ENCODE data around the gene PRMT5. TPM values are rescaled to one million over a fixed set of nuclear protein-coding genes. Genes with fewer than 3 reads are reported as not detected.

Gene PRMT5
- polyA plus RNA-seq, 1 donor (not counting 4 experiments of a cell fraction or from before 2014, with no cell fraction given) = 241 TPM

DNA sequence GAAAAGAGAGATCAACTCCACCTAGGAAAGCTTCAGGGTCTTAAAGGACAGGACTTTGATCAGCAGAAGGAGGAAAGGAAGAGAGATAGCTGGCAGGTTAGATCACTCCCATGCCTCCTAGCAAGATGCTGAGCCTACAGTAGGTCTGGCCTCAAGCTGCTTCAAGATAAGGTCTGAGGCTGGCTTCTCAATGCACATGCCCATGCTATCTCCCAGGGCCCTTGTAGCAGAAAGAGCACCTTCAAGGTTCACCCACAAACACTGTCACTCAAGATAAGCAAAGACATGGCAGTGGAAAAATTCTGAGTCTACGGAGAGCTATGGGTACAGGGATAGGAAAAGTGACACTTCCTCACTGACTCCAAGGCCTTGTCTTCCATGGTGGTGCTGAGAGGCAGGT is 31.8 kb downstream of the PRMT5 start:
- H3K4me1 ChIP-seq (ENCODE audit: control insufficient read depth, extremely low read depth, insufficient read depth, low read length) = peaks cover 14% of the 10 kb centered on the region
- H4K20me1 ChIP-seq (ENCODE audit: control insufficient read depth, extremely low read depth, insufficient read depth, low read length) = no peaks in the 10 kb centered on the region
- no peak overlapping the region for H3K9ac ChIP-seq (ENCODE audit: control insufficient read depth, extremely low read depth, insufficient read depth, low read length)
- DNase-seq (ENCODE audit: low read depth, low spot score) (no peak), FAIRE-seq (no peak)
- H3K27ac ChIP-seq (ENCODE audit: control insufficient read depth, insufficient read depth, low read length) = no peak overlapping the region
- dilution Hi-C loops (cut with MboI; ENCODE audit: extremely low pct_ligation_motif_present, low sequenced_read_pairs) = no loop called here
- no peak overlapping the region for H3K4me2 ChIP-seq (ENCODE audit: control insufficient read depth, extremely low read depth, insufficient read depth, low read depth, low read length)
- H3K79me2 ChIP-seq (ENCODE audit: control insufficient read depth, insufficient read depth, low read length) = no peaks in the 10 kb centered on the region
- H3K4me3 ChIP-seq (ENCODE audit: control insufficient read depth in 2 of 3, extremely low read depth in 1 of 3, insufficient read depth in 2 of 3, low read depth in 1 of 3, low read length in 3 of 3) = no peak overlapping the region
- H3K36me3 ChIP-seq (ENCODE audit: control insufficient read depth in 2 of 2, extremely low read depth in 1 of 2, insufficient read depth in 2 of 2, low read length in 2 of 2) = peaks cover 12 to 17% of the 10 kb centered on the region in 2 experiments
- H3K27me3 ChIP-seq (ENCODE audit: control insufficient read depth, extremely low read depth, insufficient read depth, low read length) = no peaks in the 10 kb centered on the region
- no peaks in the 10 kb centered on the region for H3K9me3 ChIP-seq (ENCODE audit: control insufficient read depth, low read depth, low read length)
- no peaks in the 10 kb centered on the region for H3K9me1 ChIP-seq (ENCODE audit: control insufficient read depth, extremely low read depth, insufficient read depth, low read length)
- TF ChIP-seq EZH2 (IDR thresholded peaks at IDR 0.05; ENCODE audit: low read length) = no peak
- no peak overlapping the region for H2AFZ ChIP-seq (ENCODE audit: control insufficient read depth, low read length)

DNA sequence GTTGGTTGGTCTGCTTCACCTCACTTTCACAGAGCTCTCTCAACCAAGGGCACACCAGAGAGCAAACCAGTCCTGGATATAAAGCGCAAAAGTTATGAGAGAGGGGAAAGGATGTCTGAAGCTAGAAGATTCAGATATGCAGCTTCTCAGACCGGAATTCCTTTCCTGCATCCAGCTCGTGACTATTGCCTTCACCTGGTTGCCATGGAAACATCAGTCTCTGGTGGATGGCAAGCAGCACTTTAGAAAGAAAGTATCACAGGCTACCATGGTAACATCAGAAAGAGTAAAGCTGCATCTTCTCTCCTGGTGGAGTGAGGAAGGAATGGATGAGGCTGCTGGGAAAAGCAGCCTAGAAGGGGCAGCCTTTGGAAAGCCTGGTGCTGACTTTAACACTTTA is 32.4 kb downstream of the PRMT5 start:
- FAIRE-seq = no peak
- H3K4me1 ChIP-seq (ENCODE audit: control insufficient read depth, extremely low read depth, insufficient read depth, low read length) = peaks cover 14% of the 10 kb centered on the region
- no peak overlapping the region for H2AFZ ChIP-seq (ENCODE audit: control insufficient read depth, low read length)
- no peak overlapping the region for H3K4me3 ChIP-seq (ENCODE audit: control insufficient read depth in 2 of 3, extremely low read depth in 1 of 3, insufficient read depth in 2 of 3, low read depth in 1 of 3, low read length in 3 of 3)
- H3K27me3 ChIP-seq (ENCODE audit: control insufficient read depth, extremely low read depth, insufficient read depth, low read length) = no peaks in the 10 kb centered on the region
- no peak for DNase-seq (ENCODE audit: low read depth, low spot score)
- H3K9ac ChIP-seq (ENCODE audit: control insufficient read depth, extremely low read depth, insufficient read depth, low read length) = no peak overlapping the region
- TF ChIP-seq EZH2 (IDR thresholded peaks at IDR 0.05; ENCODE audit: low read length) = no peak
- TF ChIP-seq CTCF (optimal IDR thresholded peaks at IDR 0.05 in 1 of 3, IDR thresholded peaks at IDR 0.05 in 1 of 3, conservative IDR thresholded peaks at IDR 0.05 in 1 of 3; ENCODE audit: extremely low read depth in 1 of 3, insufficient read depth in 2 of 3, low read length in 3 of 3) = no peak
- H3K9me3 ChIP-seq (ENCODE audit: control insufficient read depth, low read depth, low read length) = no peaks in the 10 kb centered on the region
- no peaks in the 10 kb centered on the region for H3K9me1 ChIP-seq (ENCODE audit: control insufficient read depth, extremely low read depth, insufficient read depth, low read length)
- H3K4me2 ChIP-seq (ENCODE audit: control insufficient read depth, extremely low read depth, insufficient read depth, low read depth, low read length) = no peak overlapping the region
- H3K79me2 ChIP-seq (ENCODE audit: control insufficient read depth, insufficient read depth, low read length) = no peaks in the 10 kb centered on the region
- H4K20me1 ChIP-seq (ENCODE audit: control insufficient read depth, extremely low read depth, insufficient read depth, low read length) = no peaks in the 10 kb centered on the region
- H3K27ac ChIP-seq (ENCODE audit: control insufficient read depth, insufficient read depth, low read length) = no peak overlapping the region
- H3K36me3 ChIP-seq (ENCODE audit: control insufficient read depth in 2 of 2, extremely low read depth in 1 of 2, insufficient read depth in 2 of 2, low read length in 2 of 2) = peaks cover 10 to 11% of the 10 kb centered on the region in 2 experiments
- dilution Hi-C loops (cut with MboI; ENCODE audit: extremely low pct_ligation_motif_present, low sequenced_read_pairs) = no loop called here

DNA sequence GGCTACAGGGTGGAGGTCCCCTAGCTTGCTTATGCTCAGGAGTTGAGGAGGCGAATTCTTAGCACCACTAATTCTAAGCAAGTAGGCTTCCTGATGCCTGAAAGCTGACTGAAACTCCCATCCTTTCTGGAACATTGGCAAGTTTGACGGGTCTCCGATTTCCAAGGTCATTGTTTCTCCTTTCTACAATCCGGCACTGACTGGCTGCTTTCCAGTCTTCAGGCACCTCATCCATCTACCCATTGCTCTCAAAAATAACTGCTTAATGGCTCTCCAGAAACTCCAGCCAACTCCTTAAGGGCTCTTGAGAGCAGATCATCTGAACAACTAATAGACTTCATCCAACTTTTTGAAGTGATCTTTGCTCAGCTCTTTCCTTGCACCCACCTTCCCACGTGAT is 32.8 kb downstream of the PRMT5 start:
- dilution Hi-C loops (cut with MboI; ENCODE audit: extremely low pct_ligation_motif_present, low sequenced_read_pairs) = no loop called here
- no peaks in the 10 kb centered on the region for H3K27me3 ChIP-seq (ENCODE audit: control insufficient read depth, extremely low read depth, insufficient read depth, low read length)
- H3K27ac ChIP-seq (ENCODE audit: control insufficient read depth, insufficient read depth, low read length) = no peak overlapping the region
- H2AFZ ChIP-seq (ENCODE audit: control insufficient read depth, low read length) = no peak overlapping the region
- FAIRE-seq (no peak), DNase-seq (ENCODE audit: low read depth, low spot score) (no peak)
- no peaks in the 10 kb centered on the region for H3K79me2 ChIP-seq (ENCODE audit: control insufficient read depth, insufficient read depth, low read length)
- H3K9me3 ChIP-seq (ENCODE audit: control insufficient read depth, low read depth, low read length) = no peaks in the 10 kb centered on the region
- peaks cover 14% of the 10 kb centered on the region for H3K4me1 ChIP-seq (ENCODE audit: control insufficient read depth, extremely low read depth, insufficient read depth, low read length)
- no peak overlapping the region for H3K4me3 ChIP-seq (ENCODE audit: control insufficient read depth in 2 of 3, extremely low read depth in 1 of 3, insufficient read depth in 2 of 3, low read depth in 1 of 3, low read length in 3 of 3)
- no peak for TF ChIP-seq EZH2 (IDR thresholded peaks at IDR 0.05; ENCODE audit: low read length)
- TF ChIP-seq CTCF (optimal IDR thresholded peaks at IDR 0.05 in 1 of 3, IDR thresholded peaks at IDR 0.05 in 1 of 3, conservative IDR thresholded peaks at IDR 0.05 in 1 of 3; ENCODE audit: extremely low read depth in 1 of 3, insufficient read depth in 2 of 3, low read length in 3 of 3) = no peak
- H4K20me1 ChIP-seq (ENCODE audit: control insufficient read depth, extremely low read depth, insufficient read depth, low read length) = no peaks in the 10 kb centered on the region
- H3K4me2 ChIP-seq (ENCODE audit: control insufficient read depth, extremely low read depth, insufficient read depth, low read depth, low read length) = no peak overlapping the region
- H3K36me3 ChIP-seq (ENCODE audit: control insufficient read depth in 2 of 2, extremely low read depth in 1 of 2, insufficient read depth in 2 of 2, low read length in 2 of 2) = peaks cover 7% of the 10 kb centered on the region in 2 experiments
- H3K9ac ChIP-seq (ENCODE audit: control insufficient read depth, extremely low read depth, insufficient read depth, low read length) = no peak overlapping the region
- no peaks in the 10 kb centered on the region for H3K9me1 ChIP-seq (ENCODE audit: control insufficient read depth, extremely low read depth, insufficient read depth, low read length)
